H1 (cell line): ENCODE results near the gene C20orf202. TPM values are rescaled to one million over a fixed set of nuclear protein-coding genes. Genes with fewer than 3 reads are reported as not detected.

ENCODE experiments used
- ATF2 ChIP-seq: IDR thresholded peaks from 2 replicates; pipeline ENCODE4 v1.6.1; 2012; ENCODE audit warnings: low read length, inconsistent platforms
- CHD7 ChIP-seq: fragments of 300-600 bp; sonication (generic); IDR thresholded peaks from 2 replicates; pipeline ENCODE4 v1.7.1; 2012; ENCODE audit warnings: low read length, moderate library complexity, mild to moderate bottlenecking, inconsistent platforms; ENCODE audit not compliant: insufficient replicate concordance
- E2F6 ChIP-seq: IDR thresholded peaks from 2 replicates; pipeline ENCODE4 v1.6.1; 2012; ENCODE audit warnings: inconsistent platforms
- NRF1 ChIP-seq: IDR thresholded peaks from 2 replicates; pipeline ENCODE4 v1.6.1; 2011; ENCODE audit warnings: mild to moderate bottlenecking, low read depth, low read length, improper control_type of control experiment
- SP4 ChIP-seq: IDR thresholded peaks from 2 replicates; pipeline ENCODE4 v1.6.1; 2012; ENCODE audit warnings: low read length, inconsistent platforms
- polyA plus RNA-seq, 7 experiments: library from polyadenylated mRNA; depleted of rRNA in 3 of 7; stranded (reverse) in 5 of 7; unstranded in 2 of 7; fragments of >200 nt in 5 of 7; fragments of 200-250 nt in 2 of 7; gene quantifications; 1 replicate in 5 of 7; 2 replicates in 1 of 7; 4 replicates in 1 of 7; pipeline versions ENCODE4 v1.2.1 to v1.2.3, GENCODE V29; 2011 to 2013; ENCODE audit warnings: missing spikeins in 2 of 7, mixed read lengths in 2 of 7
- total RNA-seq: library from RNA; stranded (reverse); fragmentation: NEBNext Ultra II Directional; extraction: Animal tissue kit (Norgen Biotek cat#: 25700); gene quantifications from 2 replicates; pipeline ENCODE4 v1.2.1, GENCODE V29; 2021

Gene C20orf202
- total and polyA plus RNA-seq, 2 of the 8 experiments (the other 6 are each of a cell fraction or from before 2014, with no cell fraction given) = 0.12 TPM; not detected in 1

- no peak for TF ChIP-seq NRF1
- TF ChIP-seq ATF2 = no peak
- no peak for TF ChIP-seq E2F6
- no peak for TF ChIP-seq SP4
- no peak for TF ChIP-seq CHD7
These were observed 1.3 kb downstream of the C20orf202 start (continued) for GRCh38 chr20:1204576-1204975.
